BLaER1 (cell line): ENCODE measurements around the gene PERCC1.

Source experiments
- H3K27ac ChIP-seq: shearing (Covaris generic); formaldehyde crosslinking; 2 replicates; pipeline ENCODE4 v1.8.1; 2022
- H3K27me3 ChIP-seq: shearing (Covaris generic); formaldehyde crosslinking; 2 replicates; pipeline ENCODE4 v1.8.1; 2022
- H3K36me3 ChIP-seq: shearing (Covaris generic); formaldehyde crosslinking; 2 replicates; pipeline ENCODE4 v1.8.1; 2022
- H3K4me1 ChIP-seq: shearing (Covaris generic); formaldehyde crosslinking; 2 replicates; pipeline ENCODE4 v1.8.1; 2022
- H3K4me2 ChIP-seq: shearing (Covaris generic); formaldehyde crosslinking; 2 replicates; pipeline ENCODE4 v1.8.1; 2022
- H3K4me3 ChIP-seq: shearing (Covaris generic); formaldehyde crosslinking; 2 replicates; pipeline ENCODE4 v1.8.1; 2022
- H3K9ac ChIP-seq: shearing (Covaris generic); formaldehyde crosslinking; 2 replicates; pipeline ENCODE4 v1.8.1; 2022
- H3K9me3 ChIP-seq: shearing (Covaris generic); formaldehyde crosslinking; 2 replicates; pipeline ENCODE4 v1.8.1; 2022
- H4K20me1 ChIP-seq: shearing (Covaris generic); formaldehyde crosslinking; 2 replicates; pipeline ENCODE4 v1.8.1; 2022
- Cebpa-rat ChIP-seq: shearing (Covaris generic); IDR thresholded peaks from 2 replicates; pipeline ENCODE4 v1.8.1; 2022

PERCC1 gene

DNA sequence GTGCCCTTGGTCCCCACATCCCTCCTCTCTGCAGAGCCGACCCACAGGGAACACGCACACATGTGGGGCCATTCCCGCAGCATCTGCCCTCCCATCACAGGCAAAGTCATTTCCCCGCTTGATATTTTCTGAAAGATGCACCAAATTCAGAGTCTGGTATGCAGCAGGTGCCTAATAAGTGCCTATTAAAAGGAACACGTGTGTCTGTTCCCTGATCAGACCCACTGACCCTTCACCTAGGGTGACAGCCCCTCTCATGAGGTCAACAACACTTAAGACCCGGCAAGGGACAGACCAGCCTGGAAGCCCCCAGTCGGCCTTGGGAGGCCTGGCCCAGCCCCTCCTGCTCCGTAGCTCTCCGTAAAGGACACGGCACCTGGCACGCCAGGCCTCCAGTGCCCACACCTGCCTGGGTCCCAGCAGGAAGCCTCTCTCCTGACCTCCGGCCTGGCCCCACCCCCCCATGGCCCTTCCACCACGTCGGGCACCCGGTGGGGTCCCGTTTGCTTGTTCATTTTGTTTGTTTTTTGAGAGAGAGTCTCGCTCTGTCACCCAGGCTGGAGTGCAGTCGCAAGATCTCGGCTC is 36.4 kb upstream of the PERCC1 start:
- H4K20me1 ChIP-seq: peaks cover 13% of the 10 kb centered on the region
- no peak overlapping the region for H3K9ac ChIP-seq
- H3K4me1 ChIP-seq: peaks cover 65% of the 10 kb centered on the region
- H3K4me3 ChIP-seq: no peak overlapping the region
- no peak overlapping the region for H3K27ac ChIP-seq
- TF ChIP-seq Cebpa-rat: no peak
- no peaks in the 10 kb centered on the region for H3K27me3 ChIP-seq
- no peak overlapping the region for H3K4me2 ChIP-seq
- H3K9me3 ChIP-seq: peaks cover 11% of the 10 kb centered on the region; the same call in 1 of the 2 replicates
- peaks cover 90% of the 10 kb centered on the region for H3K36me3 ChIP-seq

DNA sequence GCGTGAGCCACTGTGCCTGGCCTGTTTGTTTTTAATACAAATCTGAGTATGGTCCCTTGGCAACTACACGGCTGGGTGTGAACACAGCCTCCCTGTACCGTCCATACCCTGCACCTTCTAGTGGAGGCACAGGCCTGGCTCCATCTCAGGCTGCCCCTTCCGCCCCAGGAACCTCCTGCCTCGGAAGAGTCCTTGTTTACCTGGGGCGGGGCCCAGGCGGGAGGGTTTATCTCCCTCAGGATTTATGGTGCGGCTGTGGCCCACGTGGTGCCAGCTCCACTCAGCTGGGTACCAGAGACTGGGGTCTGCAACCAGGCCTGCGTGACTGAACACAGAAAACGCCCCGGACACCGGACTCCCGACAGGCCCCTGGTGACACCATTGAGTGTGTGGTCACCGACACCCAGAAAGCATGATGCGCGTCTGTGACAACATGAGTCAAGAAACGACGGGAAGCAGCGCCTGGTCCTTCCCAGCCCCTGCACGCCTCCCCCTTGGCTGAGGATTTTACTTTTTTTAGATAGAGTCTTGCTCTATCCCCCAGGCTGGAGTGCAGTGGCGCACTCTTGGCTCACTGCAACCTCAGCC is 35.3 kb upstream of the PERCC1 start:
- H3K4me2 ChIP-seq: no peak overlapping the region
- H3K27ac ChIP-seq: no peak overlapping the region
- H3K36me3 ChIP-seq: peaks cover 94% of the 10 kb centered on the region
- no peak overlapping the region for H3K9ac ChIP-seq
- H3K4me3 ChIP-seq: no peak overlapping the region
- H4K20me1 ChIP-seq: peaks cover 17% of the 10 kb centered on the region
- no peak for TF ChIP-seq Cebpa-rat
- peaks cover 60% of the 10 kb centered on the region for H3K4me1 ChIP-seq
- H3K27me3 ChIP-seq: no peaks in the 10 kb centered on the region
- peaks cover 10% of the 10 kb centered on the region; the same call in 1 of the 2 replicates for H3K9me3 ChIP-seq

GRCh38 chr16:1397779-1398178 is 33.1 kb upstream of the PERCC1 start:
- H3K9me3 ChIP-seq: no peaks in the 10 kb centered on the region
- H3K4me1 ChIP-seq: peaks cover 41% of the 10 kb centered on the region
- H4K20me1 ChIP-seq: peaks cover 36% of the 10 kb centered on the region
- no peak overlapping the region for H3K9ac ChIP-seq
- H3K27me3 ChIP-seq: no peaks in the 10 kb centered on the region
- H3K36me3 ChIP-seq: peaks cover 94% of the 10 kb centered on the region
- H3K4me3 ChIP-seq: no peak overlapping the region
- no peak overlapping the region for H3K4me2 ChIP-seq
- TF ChIP-seq Cebpa-rat: no peak
- no peak overlapping the region for H3K27ac ChIP-seq

GRCh38 chr16:1398351-1398750 is 32.5 kb upstream of the PERCC1 start:
- peaks cover 42% of the 10 kb centered on the region for H4K20me1 ChIP-seq
- no peak for TF ChIP-seq Cebpa-rat
- no peak overlapping the region for H3K4me3 ChIP-seq
- H3K27ac ChIP-seq: peak overlapping the region; percentile 51; the same call in 1 of the 2 replicates
- no peaks in the 10 kb centered on the region for H3K27me3 ChIP-seq
- peaks cover 35% of the 10 kb centered on the region for H3K4me1 ChIP-seq
- no peaks in the 10 kb centered on the region for H3K9me3 ChIP-seq
- peak overlapping the region; percentile 25; the same call in 1 of the 2 replicates for H3K9ac ChIP-seq
- peaks cover 94% of the 10 kb centered on the region for H3K36me3 ChIP-seq
- peak overlapping the region; percentile 43 for H3K4me2 ChIP-seq

DNA sequence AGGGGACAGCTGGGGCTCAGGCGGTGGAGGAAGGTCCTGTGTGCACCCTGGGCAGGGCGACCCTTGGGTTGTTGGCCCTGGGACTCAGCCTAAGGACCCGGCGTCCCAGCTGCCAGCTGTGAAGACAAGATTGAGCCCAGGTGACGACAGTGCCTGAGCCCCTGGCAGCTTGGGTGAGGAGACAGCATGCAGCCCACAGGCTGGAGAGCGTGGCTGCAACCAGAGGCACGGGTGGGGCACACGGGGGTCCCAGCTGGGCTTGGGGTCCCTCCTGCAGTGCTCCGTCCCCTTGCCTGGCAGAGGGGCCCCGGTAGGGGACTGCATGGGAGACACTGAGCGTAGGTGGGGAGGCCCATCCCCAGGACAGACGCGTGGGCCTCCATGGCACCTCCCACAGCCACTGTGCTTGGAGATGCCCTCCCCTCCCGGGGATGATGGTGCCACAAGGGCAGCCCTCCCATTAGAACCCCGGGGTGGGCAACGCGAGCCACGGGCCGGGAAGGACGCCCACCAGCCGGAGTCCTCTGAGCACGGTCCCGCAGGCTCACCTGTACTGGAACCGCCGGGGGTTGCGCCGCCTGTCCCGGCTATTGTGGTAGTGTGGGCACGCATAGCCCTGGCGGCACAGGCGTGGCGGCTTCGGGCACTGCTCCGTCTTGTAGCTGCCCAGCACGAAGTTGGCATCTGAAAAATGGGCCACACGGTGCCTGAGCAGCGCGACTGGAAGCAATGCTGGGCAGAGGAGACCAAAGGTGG is 31.9 kb upstream of the PERCC1 start:
- H3K4me2 ChIP-seq: peak overlapping the region; percentile 43

DNA sequence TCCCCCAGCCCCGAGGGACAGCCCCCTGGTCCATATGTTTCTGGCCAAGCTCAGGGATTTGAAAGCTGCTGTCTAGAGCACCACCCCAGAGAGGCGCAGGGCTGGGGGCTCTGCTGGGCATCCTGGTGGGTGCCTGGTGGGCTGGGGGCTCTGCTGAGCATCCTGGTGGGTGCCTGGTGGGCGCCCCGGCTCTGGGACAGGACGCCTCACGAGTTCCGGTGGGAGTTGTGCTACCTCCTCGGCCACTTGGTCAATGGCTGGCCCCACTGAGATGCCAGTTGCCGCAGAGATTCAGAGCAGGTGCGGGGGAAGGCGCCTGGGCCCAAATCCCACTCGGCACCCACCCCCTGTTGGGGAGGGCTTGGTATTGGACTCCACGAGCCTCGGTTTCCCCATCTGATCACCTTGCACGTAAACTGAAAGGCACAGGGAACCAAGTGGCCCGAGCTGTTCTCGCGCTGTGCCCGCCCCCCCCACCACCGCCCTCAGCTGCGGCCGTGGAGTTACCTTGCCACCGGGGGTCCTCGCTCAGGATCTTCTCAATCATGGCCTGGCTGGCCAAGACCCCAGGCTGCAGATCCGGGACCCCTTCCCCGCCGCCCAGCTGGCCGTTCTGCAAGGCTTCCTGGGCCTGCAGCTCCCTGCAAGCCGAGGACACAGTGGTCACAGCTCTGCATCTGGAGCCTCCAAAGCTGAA is 29.7 kb upstream of the PERCC1 start:
- H3K9me3 ChIP-seq: no peaks in the 10 kb centered on the region
- no peak overlapping the region for H3K9ac ChIP-seq
- peaks cover 67% of the 10 kb centered on the region for H4K20me1 ChIP-seq
- peaks cover 91% of the 10 kb centered on the region for H3K36me3 ChIP-seq
- no peak overlapping the region for H3K27ac ChIP-seq
- no peak overlapping the region for H3K4me2 ChIP-seq
- peaks cover 35% of the 10 kb centered on the region for H3K4me1 ChIP-seq
- no peak for TF ChIP-seq Cebpa-rat
- H3K4me3 ChIP-seq: no peak overlapping the region
- H3K27me3 ChIP-seq: no peaks in the 10 kb centered on the region

More for the DNA sequence above, 31.9 kb upstream of the PERCC1 start:
- peak overlapping the region; percentile 25; the same call in 1 of the 2 replicates for H3K9ac ChIP-seq
- H3K4me3 ChIP-seq: no peak overlapping the region
- H4K20me1 ChIP-seq: peaks cover 48% of the 10 kb centered on the region
- TF ChIP-seq Cebpa-rat: no peak
- peaks cover 94% of the 10 kb centered on the region for H3K36me3 ChIP-seq
- H3K4me1 ChIP-seq: peaks cover 29% of the 10 kb centered on the region
- H3K27ac ChIP-seq: peak overlapping the region; percentile 51; the same call in 1 of the 2 replicates
- H3K9me3 ChIP-seq: no peaks in the 10 kb centered on the region
- no peaks in the 10 kb centered on the region for H3K27me3 ChIP-seq

DNA sequence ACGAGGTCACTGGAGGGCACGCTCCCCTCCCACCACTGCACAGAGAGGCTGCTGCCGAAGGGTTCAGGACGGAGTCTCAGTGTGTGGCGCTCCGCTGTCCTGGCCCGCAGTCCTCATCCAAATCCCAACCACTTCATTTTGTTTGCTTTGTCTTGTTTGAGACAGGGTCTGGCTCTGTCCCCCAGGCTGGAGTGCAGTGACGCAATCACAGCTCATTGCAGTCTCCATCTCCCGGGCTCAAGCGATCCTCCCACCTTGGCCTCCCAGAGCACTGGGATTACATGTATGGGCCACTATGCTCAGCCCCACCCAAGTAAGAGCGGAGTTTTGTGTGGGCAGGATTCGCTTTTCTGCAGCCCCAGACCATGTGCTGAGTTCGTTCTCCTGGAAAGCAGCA is 29.1 kb upstream of the PERCC1 start:
- Histone ChIP-seq H3K4me1 (peaks cover 32% of the 10 kb centered on the region), H3K9me3 (no peaks in the 10 kb centered on the region), H3K4me3 (no peak overlapping the region), H3K27me3 (no peaks in the 10 kb centered on the region), H3K4me2 (no peak overlapping the region), H3K27ac (no peak overlapping the region), H4K20me1 (peaks cover 72% of the 10 kb centered on the region), H3K9ac (no peak overlapping the region), H3K36me3 (peaks cover 91% of the 10 kb centered on the region)
- TF ChIP-seq Cebpa-rat: peak; percentile 44

DNA sequence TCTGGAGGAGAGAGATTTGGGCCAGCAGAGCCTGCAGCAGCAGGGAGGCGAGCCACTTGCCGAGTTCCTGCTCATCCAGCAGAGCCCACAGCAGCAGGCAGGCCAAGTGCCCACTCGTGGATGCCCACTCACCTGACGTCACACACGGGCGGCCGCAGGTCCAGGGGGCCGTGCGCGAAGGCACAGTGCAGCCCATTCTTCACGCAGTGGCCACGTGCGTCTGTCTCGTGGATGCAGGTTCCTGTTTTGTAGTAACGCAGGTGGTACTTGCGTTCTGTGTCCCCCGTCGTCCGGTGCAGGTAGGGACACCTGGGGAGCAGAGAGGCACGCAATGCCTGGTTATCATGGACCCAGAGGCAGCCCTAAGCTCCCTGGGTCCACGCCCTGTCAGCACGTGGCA is 27.8 kb upstream of the PERCC1 start:
- Histone ChIP-seq H3K27me3 (no peaks in the 10 kb centered on the region), H4K20me1 (peaks cover 85% of the 10 kb centered on the region), H3K4me2 (no peak overlapping the region), H3K27ac (no peak overlapping the region), H3K4me3 (no peak overlapping the region), H3K36me3 (peaks cover 90% of the 10 kb centered on the region), H3K9me3 (no peaks in the 10 kb centered on the region), H3K9ac (no peak overlapping the region), H3K4me1 (peaks cover 39% of the 10 kb centered on the region)
- TF ChIP-seq Cebpa-rat: no peak

- no peak overlapping the region for H3K9ac ChIP-seq
- H4K20me1 ChIP-seq: peaks cover 85% of the 10 kb centered on the region
- H3K4me2 ChIP-seq: no peak overlapping the region
- no peak overlapping the region for H3K27ac ChIP-seq
- no peaks in the 10 kb centered on the region for H3K9me3 ChIP-seq
- peaks cover 83% of the 10 kb centered on the region for H3K36me3 ChIP-seq
- peaks cover 39% of the 10 kb centered on the region for H3K4me1 ChIP-seq
- no peak overlapping the region for H3K4me3 ChIP-seq
- no peaks in the 10 kb centered on the region for H3K27me3 ChIP-seq
- TF ChIP-seq Cebpa-rat: no peak
These were observed 27.1 kb upstream of the PERCC1 start for GRCh38 chr16:1403733-1404132.
